NT2/D1 (cell line): Measurements from ENCODE around the gene GAB1.

Experiments used
- SUZ12 ChIP-seq: IDR thresholded peaks from 2 replicates; pipeline ENCODE4 v1.6.1; 2011; ENCODE audit not compliant: insufficient read length, insufficient read depth; ENCODE audit errors: extremely low read depth
- YY1 ChIP-seq: IDR thresholded peaks from 2 replicates; pipeline ENCODE4 v1.6.1; 2011; ENCODE audit not compliant: insufficient read length, insufficient read depth

DNA sequence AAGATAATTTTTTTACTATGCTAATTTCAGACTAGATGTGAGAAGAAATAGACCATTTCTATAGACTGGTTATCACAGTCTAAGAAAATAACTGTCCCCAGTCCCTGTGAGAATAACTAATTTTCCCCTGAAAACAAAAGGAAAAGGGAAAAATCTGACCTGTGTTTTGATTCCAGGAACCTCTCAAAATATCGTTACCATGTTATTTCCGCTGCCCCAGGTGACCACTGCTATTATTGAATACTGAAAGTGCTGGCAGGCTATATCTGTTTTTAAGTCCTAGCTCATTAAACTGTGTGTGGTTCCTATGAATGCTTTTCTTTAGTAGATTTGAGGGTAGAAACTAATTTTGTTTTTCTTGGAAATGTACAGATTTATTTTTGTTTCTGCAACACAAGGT, 83.6 kb downstream of the GAB1 start:
- TF ChIP-seq SUZ12 (no peak), YY1 (no peak)
